Measurements from ENCODE around the gene AURKAIP1. TPM values are rescaled to one million over a fixed set of nuclear protein-coding genes. Genes with fewer than 3 reads are reported as not detected.
"Not testable (repeated sequence)": the region's sequence is repeated elsewhere in the genome, so short reads cannot be mapped to it uniquely, and the experiment has no call there.

The AURKAIP1 gene
- total RNA-seq, 1 experiment from 2014 or later: 226 TPM

DNA sequence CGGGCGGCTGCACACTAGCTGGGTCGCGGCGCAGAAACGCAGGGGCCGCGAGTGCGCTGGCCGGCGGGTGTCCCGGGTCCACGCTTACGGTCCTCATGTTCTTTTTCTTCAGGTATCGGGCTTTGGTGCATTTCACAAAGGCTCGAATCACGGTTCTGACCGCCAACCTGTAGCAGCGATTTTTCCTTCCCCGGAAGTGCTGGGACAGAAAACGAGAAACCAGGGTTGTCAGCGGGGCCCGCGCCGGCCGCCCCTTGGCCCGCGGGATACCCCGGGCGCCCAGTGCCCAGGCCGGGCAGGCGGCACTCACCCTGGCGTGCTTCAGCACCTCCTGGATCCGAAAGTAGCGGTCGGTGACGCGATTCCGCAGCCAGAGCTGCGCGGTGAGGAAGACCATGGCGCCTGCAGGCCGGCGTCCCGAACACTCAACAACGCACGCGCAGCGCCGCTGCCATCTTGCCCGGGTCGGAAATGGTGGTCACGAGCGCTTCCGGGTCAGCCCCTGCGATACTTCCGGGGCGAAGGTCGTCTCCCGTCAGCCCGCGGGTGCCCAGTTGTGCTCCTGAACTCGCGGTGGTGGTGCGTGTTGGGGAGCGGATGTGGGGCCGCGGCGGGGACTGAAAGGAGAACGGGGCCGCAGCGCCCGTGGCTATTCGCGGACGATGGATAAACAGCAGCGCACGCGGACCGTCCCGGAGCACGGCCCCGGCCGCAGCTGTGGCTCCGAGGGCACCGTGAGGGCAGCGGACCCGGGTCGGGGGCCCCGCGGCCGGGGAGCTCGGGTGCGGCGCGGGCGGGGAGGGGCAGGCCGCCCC is 32.0 kb upstream of the AURKAIP1 start, which contains the start of gene MRPL20:
MRPL20 (minus strand) TSS at position 473 of the 815 bp plus-strand sequence; CDS start at position 397, 76 bp downstream.
- DNase-seq (ENCODE audit: low read depth): peak; percentile 89

DNA sequence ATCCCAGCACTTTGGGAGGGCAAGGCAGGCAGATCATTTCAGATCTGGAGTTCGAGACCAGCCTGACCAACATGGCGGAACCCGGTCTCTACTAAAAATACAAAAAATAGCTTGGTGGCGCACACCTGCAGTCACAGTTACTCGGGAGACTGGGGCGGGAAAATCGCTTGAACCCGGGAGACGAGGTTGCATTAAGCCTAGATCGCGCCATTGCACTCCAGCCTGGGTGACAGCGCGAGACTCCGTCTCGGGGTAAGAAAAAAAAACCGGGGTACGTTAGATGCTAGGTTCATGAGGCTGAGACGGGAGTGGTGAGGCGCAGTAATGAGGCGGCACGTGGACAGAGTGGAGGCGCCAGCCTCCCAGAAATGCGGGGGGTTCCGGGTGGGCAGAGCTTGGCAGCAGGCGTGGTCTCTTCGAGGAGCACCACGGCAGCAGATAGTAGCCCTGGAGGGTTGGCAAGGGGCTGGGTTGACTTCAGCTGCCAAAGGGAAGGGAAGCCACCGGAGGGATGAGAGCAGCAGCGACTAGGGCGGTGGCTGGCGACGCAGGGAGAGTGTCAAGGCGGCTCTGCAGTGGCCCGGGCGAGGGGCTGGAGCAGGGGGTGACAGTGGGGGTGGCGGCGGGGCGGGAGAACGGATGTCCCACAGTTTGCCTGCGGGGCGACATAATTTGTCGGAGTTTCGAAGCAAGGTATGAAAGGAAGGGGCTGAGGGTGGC is 31.3 kb upstream of the AURKAIP1 start:
- no peak for DNase-seq (ENCODE audit: low read depth)

DNA sequence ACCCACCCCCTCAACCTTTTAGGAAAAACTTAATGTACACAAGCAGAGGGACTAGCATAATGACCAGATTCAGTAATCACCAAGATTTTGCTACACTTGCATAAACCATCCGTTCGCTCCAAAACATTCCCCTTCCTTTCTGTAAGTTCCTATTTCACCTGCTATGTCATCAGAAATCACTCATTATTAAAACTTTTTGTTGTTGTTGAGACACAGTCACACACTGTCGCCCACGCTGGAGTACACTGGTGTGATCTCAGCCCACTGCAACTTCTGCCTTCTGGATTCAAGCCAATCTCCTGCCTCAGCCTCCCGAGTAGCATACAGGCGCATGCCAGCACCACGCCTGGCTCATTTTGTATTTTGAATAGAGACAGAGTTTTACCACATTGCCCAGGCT is 28.6 kb upstream of the AURKAIP1 start:
- no peak for DNase-seq (ENCODE audit: low read depth)

DNA sequence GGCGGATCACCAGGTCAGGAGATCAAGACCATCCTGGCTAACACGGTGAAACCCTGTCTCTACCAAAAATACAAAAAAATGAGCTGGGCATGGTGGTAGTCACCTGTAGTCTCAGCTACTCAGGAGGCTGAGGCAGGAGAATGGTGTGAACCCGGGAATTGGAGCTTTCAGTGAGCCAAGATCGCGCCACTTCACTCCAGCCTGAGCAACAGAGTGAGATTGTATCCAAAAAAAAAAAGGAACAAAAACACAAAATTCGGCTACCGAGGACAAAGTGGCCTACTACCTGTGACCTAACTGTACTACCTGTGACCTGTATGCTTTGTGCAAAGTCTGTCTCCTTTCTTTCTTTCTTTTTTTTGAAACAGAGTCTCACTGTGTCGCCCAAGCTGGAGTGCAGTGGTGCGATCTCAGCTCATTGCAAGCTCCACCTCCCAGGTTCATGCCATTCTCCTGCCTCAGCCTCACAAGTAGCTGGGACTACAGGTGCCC is 27.9 kb upstream of the AURKAIP1 start:
- DNase-seq (ENCODE audit: low read depth): not testable (repeated sequence)

DNA sequence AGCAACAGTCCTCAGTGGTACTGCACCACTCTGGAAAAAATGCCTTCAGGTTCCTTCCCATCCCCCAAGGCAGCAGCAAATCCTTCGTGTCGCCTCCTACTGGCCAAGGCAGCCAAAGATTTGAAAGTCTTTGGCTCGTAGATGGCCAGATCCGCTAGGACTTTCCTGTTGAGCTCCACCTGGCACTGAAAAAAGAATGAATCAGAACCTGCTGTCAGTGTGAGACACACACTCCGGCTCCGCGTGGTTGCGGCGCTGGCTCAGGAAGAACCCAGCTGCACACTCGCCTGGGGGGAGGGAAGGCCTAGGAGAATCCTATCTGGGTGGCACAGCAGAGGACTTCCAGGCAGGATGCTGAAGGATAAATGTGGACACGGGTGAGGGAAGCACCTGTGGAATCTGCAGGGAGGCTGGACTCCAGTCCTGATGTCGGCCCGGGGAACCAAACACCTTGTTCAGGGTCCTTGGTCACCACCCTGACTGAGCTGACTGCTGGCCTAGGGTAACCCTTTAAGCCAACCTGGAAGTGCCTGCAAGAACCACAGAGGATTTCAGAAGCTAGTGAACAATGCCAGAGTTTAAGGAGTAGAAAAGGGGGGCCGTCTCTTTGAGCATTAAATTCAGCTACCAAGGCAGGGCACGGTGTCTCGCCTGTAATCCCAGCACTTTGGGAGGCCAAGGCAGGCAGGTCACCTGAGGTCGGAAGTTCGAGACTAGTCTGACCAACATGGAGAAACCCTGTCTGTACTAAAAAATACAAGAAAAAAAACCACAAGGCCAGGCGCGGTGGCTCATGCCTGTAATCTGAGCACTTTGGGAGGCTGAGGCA is 27.3 kb upstream of the AURKAIP1 start:
- DNase-seq (ENCODE audit: low read depth): peak; percentile 73

DNA sequence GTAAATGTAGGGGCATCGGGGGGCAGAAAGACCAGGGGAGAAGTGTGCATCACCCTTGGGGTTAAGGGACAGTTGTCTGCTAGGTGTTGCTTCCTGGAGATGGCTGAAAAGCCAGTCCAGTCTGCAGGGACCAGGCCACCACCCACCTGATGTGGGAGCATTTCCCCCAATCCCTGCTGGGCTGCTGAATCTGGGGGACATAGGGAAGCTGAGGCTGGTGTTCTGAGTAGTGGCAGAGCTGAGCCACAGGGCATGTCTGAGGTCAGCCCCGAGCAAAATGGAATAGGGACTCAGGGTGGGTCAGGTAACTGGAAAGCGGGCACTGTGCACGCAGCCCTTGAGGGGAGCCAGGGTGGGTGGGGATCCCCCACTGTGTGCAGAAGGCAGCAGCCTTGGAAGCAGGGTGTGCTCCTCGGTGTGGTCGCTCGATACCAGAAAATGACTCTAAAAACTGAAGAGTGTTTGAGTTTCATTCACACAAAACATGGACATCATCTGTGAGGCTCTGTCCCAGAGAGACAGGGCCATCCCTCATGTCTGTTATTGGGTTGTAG is 26.5 kb upstream of the AURKAIP1 start:
- no peak for DNase-seq (ENCODE audit: low read depth)

DNA sequence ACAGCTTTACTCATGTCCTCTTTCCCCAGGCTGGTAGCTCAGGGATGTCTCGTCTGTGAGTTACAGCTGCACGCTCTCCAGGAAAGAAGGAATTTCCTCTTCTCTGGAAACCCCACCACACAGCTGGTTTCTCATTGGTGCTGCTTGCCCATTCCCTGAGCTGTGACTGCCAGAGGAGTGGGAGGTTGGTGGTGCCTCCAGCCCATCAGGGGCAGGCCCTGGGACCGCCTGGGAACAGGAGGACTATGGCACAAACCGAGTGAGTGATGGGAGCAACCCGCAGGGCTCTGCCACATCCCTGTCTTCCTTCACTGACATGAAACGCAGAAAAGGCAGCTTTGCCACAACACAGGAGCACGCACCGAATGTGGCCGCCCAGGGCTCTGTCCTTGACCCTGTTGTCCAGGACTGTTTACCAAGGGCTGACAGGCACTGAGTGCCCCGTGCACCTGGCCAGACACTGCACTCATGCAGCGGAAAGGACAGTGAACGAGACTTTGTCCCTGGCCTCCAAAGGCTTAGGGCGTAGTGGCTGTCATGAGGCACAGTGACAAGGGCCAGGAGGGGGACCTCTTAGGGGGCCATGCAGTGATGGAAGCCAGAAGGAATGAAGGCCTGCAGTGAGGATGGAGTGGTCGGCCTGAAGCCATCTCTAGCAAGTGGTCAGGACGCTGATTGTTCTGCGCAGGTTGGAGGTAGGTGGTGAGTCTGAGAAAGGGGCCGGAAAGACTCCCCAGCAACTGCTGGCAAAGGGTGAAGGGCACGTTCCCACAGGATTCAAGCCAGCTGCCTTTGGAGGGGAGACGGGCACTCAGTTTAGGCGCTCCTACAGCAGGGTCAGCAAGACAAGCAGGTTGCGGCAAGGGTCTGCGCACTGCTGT is 25.8 kb upstream of the AURKAIP1 start:
- no peak for DNase-seq (ENCODE audit: low read depth)

GRCh38 chr1:1399872-1400575 is 25.0 kb upstream of the AURKAIP1 start:
- DNase-seq (ENCODE audit: low read depth): peak; percentile 66

DNA sequence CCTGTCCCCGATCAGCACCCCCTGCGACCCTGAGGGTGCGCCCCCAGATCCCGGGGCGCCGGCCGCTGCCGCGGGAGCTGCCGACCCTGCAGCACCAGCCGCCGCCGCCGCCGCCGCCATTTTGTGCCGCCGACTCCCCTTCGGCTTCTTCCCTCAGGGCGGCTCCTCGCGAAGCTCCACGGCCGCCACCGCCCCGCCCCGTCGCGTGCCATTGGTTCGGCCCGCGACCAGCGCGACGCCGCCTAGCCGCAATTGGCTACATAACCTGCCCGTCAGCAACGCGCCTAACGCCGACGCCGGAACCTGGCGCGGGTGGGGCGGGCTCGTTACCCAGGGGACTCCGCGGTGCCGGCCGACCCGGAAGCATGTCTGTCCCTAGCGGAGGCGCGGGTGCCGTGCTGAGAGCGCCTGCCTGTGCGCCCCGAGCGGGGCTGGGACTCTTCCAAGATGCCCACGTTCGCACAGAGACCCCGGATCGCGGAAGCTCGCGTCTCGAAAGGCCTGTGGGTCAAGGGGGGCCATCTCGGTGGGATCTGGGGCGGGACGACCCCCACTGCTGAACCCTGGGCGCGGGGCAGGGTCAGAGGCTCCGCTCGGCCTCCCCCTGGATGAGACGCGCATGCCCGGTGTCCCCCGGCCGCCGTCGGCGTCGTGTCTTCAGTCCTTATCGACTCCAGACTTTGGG is 24.3 kb upstream of the AURKAIP1 start, which contains the start of gene CCNL2:
CCNL2 (minus strand) TSS at position 149 of the 685 bp plus-strand sequence; CDS start at position 120, 29 bp downstream.
- DNase-seq (ENCODE audit: low read depth): peak; percentile 97

GRCh38 chr1:1398677-1399186 is 23.7 kb upstream of the AURKAIP1 start:
- DNase-seq (ENCODE audit: low read depth): no peak

DNA sequence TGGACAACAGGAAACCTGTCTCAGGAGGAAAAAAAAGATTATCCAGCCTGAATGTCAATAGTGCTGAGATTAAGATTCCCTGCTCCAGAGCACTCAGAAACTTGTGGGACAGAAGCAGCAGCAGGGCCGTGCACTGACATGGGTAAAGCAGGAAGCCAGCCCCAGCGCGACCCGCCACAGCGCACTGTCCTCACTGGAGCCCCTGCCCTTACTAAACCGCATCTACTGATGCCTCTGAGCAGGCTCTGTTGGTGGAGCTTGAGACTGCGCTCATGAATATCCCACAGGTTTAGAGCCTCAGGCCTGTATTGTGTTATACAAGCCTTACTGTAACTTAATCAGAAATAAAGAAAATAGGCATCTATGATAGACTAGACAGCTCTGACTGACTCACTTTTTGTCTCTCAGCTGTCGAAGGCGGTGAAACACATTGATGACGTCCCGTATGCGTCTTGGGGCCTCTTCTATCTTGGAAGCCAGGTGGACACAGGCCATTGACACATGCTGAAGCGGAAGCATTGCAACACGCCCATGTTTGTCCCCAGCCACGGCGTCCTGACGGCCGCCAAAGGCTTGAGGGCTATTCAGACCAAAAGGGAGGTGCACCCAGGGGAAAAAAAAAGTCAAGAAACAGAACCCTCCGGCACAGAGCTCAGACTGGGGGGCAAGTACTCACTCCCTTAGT is 23.0 kb upstream of the AURKAIP1 start:
- peak; percentile 81 for DNase-seq (ENCODE audit: low read depth)

GRCh38 chr1:1395166-1395565 is 20.2 kb upstream of the AURKAIP1 start:
- no peak for DNase-seq (ENCODE audit: low read depth)

GRCh38 chr1:1394116-1394515 is 19.1 kb upstream of the AURKAIP1 start:
- DNase-seq (ENCODE audit: low read depth): no peak

- DNase-seq (ENCODE audit: low read depth): no peak
These were observed 18.4 kb upstream of the AURKAIP1 start for GRCh38 chr1:1393428-1393827.

DNA sequence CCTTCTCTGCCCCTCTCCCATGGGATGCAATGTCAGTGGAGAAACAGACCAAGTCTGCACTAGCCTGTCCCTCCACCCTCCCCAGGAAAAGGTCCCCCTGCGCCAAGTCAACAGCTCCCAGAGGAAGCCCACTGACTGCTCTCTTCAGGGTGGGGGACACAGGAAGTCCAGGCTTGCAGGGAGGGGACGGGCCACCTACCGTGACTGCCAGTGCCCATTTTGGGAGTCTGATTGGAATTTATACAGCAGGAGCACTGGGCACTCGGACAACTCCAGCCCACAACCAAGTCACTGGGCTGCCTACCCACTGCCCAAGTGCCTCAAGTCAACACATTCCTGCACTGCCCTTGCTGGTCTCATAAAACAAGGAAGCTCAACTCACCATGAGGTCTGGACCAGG is 18.0 kb upstream of the AURKAIP1 start:
- DNase-seq (ENCODE audit: low read depth): no peak

DNA sequence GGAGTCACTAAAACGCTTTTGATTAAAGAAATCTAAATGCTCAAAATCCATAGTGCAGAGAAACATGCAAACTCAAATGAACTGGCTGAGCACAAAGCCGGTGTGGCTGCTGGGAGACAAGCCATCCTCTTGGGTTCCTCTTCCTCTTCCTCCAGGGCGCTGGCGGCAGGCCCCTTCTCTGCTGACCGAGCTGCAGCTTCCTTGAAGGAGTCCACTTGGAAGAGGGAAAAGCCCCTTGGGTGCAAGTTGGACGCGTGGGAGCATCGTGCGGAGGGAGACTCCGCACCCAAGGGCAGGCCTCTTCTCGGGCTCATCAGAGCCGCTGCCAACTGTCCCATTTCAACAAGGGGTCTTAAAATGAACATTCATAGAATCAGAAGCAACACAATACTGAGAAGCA is 16.2 kb upstream of the AURKAIP1 start:
- no peak for DNase-seq (ENCODE audit: low read depth)

DNA sequence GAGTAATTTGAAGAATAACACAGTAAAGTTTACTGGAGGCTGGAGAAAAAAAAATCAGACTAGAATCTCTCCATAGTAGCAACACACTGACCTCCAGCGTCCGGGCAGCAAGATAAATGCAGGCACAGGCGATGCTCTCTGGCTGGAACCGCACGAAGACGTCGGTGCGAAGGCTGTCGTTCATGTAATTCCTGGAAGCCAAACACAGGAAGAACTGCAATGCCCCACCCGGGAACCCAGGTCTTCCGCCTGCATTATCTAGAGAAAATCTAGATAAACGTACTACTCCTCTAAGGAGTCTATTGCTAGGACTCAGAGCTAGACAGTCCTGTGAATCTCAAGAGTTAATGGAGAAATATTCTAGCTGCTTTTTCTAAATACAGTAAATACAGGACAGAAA is 15.7 kb upstream of the AURKAIP1 start:
- DNase-seq (ENCODE audit: low read depth): no peak

- DNase-seq (ENCODE audit: low read depth): no peak
These were observed 13.1 kb upstream of the AURKAIP1 start for GRCh38 chr1:1388078-1388472.

Measured in LHCN-M2 (cell line).